ENCODE results near the gene UBASH3A. TPM values are rescaled to one million over a fixed set of nuclear protein-coding genes. Genes with fewer than 3 reads are reported as not detected.

Gene UBASH3A
- total and polyA plus RNA-seq, 2 donors (not counting 1 experiment from before 2014, with no cell fraction given) = 0.12 to 0.33 TPM

- peaks cover 19% of the 10 kb centered on the region for H3K27me3 Mint-ChIP-seq
- Histone ChIP-seq H3K4me1 (ENCODE audit: control insufficient read depth in 2 of 2, insufficient read depth in 2 of 2, low read length in 2 of 2) (peaks cover 0 to 48% of the 10 kb centered on the region in 2 donors), H2AFZ (ENCODE audit: insufficient read depth, low read depth, low read length, poor library complexity, severe bottlenecking) (no peak overlapping the region), H3K79me2 (ENCODE audit: control insufficient read depth, insufficient read depth, low read length) (no peaks in the 10 kb centered on the region), H3K27ac (ENCODE audit: low read length in 2 of 2) (no peak overlapping the region), H3K9ac (ENCODE audit: low read length) (no peak overlapping the region), H3K27me3 (replicated peaks in 1 of 4; ENCODE audit: control extremely low read depth in 1 of 4, control insufficient read depth in 3 of 4, insufficient read depth in 4 of 4, low read length in 3 of 4) (peaks cover 0 to 20% (median 3%) of the 10 kb centered on the region in 4 experiments), H3K9me3 (ENCODE audit: control extremely low read depth in 1 of 3, control insufficient read depth in 2 of 3, insufficient read depth in 1 of 3, low read length in 2 of 3) (no peaks in the 10 kb centered on the region), H3K4me3 (ENCODE audit: control extremely low read depth in 1 of 5, extremely low read depth in 1 of 5, insufficient read depth in 1 of 5, low read depth in 2 of 5, low read length in 4 of 5) (no peak overlapping the region), H4K20me1 (ENCODE audit: control insufficient read depth, insufficient read depth, low read length, poor library complexity, severe bottlenecking) (no peaks in the 10 kb centered on the region), H3K36me3 (replicated peaks in 1 of 2; ENCODE audit: control extremely low read depth in 1 of 2, control insufficient read depth in 1 of 2, extremely low read depth in 1 of 2, insufficient read depth in 2 of 2, low read length in 1 of 2) (no peaks in the 10 kb centered on the region), H3K4me2 (replicated peaks; ENCODE audit: low read depth, low read length, poor library complexity, severe bottlenecking) (no peak overlapping the region)
- no peak overlapping the region for H3K4me3 Mint-ChIP-seq
- intact Hi-C loops (cut with micrococcal nuclease) = no loop called here
- ATAC-seq (ENCODE audit: low read depth) (no peak), DNase-seq (peak; percentile 82)
- H3K27ac Mint-ChIP-seq = no peak overlapping the region
- POLR2A ChIA-PET = interaction anchor here (0.7 kb wide), 1 partner anchor 32 kb away, joined by 3 read pairs; no protein-coding TSS in a partner anchor
- no peak for TF ChIP-seq EZH2 (IDR thresholded peaks at IDR 0.05; ENCODE audit: borderline replicate concordance, insufficient read depth, low read depth, low read length, poor library complexity, severe bottlenecking)
- no peak for TF ChIP-seq CTCF (IDR thresholded peaks at IDR 0.05)
- H3K9me3 Mint-ChIP-seq (ENCODE audit: insufficient read depth) = no peaks in the 10 kb centered on the region
- 90% methylated on average over 13 of the region's 25 CpGs for WGBS (ENCODE audit: insufficient coverage)
- CTCF ChIA-PET = interaction anchor here (1.5 kb wide), 1 partner anchor 9 kb away, joined by 4 read pairs; no protein-coding TSS in a partner anchor
- peaks cover 10% of the 10 kb centered on the region for H3K4me1 Mint-ChIP-seq
Measured at GRCh38 chr21:42476388-42477331, 73.0 kb downstream of the UBASH3A start.

GRCh38 chr21:42478504-42478903 is 74.8 kb downstream of the UBASH3A start:
- Mint-ChIP-seq H3K27ac (no peak overlapping the region), H3K27me3 (peaks cover 17% of the 10 kb centered on the region), H3K4me1 (peaks cover 10% of the 10 kb centered on the region), H3K9me3 (ENCODE audit: insufficient read depth) (no peaks in the 10 kb centered on the region), H3K4me3 (no peak overlapping the region)
- CTCF ChIA-PET = interaction anchor here (1.5 kb wide), 1 partner anchor 141 kb away, joined by 3 read pairs; no protein-coding TSS in a partner anchor
- Histone ChIP-seq H3K27ac (ENCODE audit: low read length in 2 of 2) (no peak overlapping the region), H3K27me3 (replicated peaks in 1 of 4; ENCODE audit: control extremely low read depth in 1 of 4, control insufficient read depth in 3 of 4, insufficient read depth in 4 of 4, low read length in 3 of 4) (peaks cover 0 to 16% (median 3%) of the 10 kb centered on the region in 4 experiments), H3K9ac (ENCODE audit: low read length) (no peak overlapping the region), H3K79me2 (ENCODE audit: control insufficient read depth, insufficient read depth, low read length) (no peaks in the 10 kb centered on the region), H2AFZ (ENCODE audit: insufficient read depth, low read depth, low read length, poor library complexity, severe bottlenecking) (no peak overlapping the region), H4K20me1 (ENCODE audit: control insufficient read depth, insufficient read depth, low read length, poor library complexity, severe bottlenecking) (no peaks in the 10 kb centered on the region), H3K36me3 (replicated peaks in 1 of 2; ENCODE audit: control extremely low read depth in 1 of 2, control insufficient read depth in 1 of 2, extremely low read depth in 1 of 2, insufficient read depth in 2 of 2, low read length in 1 of 2) (no peaks in the 10 kb centered on the region), H3K4me1 (ENCODE audit: control insufficient read depth in 2 of 2, insufficient read depth in 2 of 2, low read length in 2 of 2) (peaks cover 0 to 42% of the 10 kb centered on the region in 2 donors), H3K4me2 (replicated peaks; ENCODE audit: low read depth, low read length, poor library complexity, severe bottlenecking) (no peak overlapping the region), H3K9me3 (ENCODE audit: control extremely low read depth in 1 of 3, control insufficient read depth in 2 of 3, insufficient read depth in 1 of 3, low read length in 2 of 3) (no peaks in the 10 kb centered on the region), H3K4me3 (ENCODE audit: control extremely low read depth in 1 of 5, extremely low read depth in 1 of 5, insufficient read depth in 1 of 5, low read depth in 2 of 5, low read length in 4 of 5) (no peak overlapping the region)
- 46% methylated on average over 5 of the region's 7 CpGs for WGBS (ENCODE audit: insufficient coverage)
- intact Hi-C loops (cut with micrococcal nuclease) = no loop called here
- POLR2A ChIA-PET = no interaction called here
- ATAC-seq (ENCODE audit: low read depth) = no peak
- DNase-seq = peak; percentile 40
- TF ChIP-seq CTCF (IDR thresholded peaks at IDR 0.05) (no peak), EZH2 (IDR thresholded peaks at IDR 0.05; ENCODE audit: borderline replicate concordance, insufficient read depth, low read depth, low read length, poor library complexity, severe bottlenecking) (no peak)

All from B cell (primary cell).